ENCODE results near the gene SOX6. TPM values are rescaled to one million over a fixed set of nuclear protein-coding genes. Genes with fewer than 3 reads are reported as not detected.

SOX6 gene
- total RNA-seq, 1 donor from 2014 or later: 8.3 TPM

DNA sequence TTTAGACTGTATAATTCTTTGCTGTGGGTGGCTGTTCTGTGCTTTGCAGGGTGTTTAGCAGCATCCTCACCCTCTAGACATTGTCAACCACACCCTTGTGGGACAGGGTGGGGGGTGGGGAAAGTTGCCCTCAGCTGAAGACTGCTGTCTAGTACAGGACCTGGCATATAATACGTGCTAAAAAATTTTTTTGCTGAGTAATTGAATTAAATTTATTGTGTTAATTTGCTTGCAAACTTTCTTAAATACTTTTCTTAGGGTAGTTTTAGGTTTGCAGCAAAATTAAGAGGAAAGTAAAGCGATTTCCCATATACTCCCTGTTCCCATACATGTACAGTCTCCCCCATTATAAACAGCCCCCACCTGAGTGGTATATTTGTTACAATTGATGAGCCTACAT lies 268.5 kb downstream of the SOX6 start:
- Histone ChIP-seq H3K36me3 (no peaks in the 10 kb centered on the region), H3K4me1 (no peaks in the 10 kb centered on the region), H3K4me3 (no peak overlapping the region), H3K9me3 (no peaks in the 10 kb centered on the region), H3K27me3 (no peaks in the 10 kb centered on the region), H3K27ac (no peak overlapping the region)
- DNase-seq: no peak
- TF ChIP-seq, protein P1, sequence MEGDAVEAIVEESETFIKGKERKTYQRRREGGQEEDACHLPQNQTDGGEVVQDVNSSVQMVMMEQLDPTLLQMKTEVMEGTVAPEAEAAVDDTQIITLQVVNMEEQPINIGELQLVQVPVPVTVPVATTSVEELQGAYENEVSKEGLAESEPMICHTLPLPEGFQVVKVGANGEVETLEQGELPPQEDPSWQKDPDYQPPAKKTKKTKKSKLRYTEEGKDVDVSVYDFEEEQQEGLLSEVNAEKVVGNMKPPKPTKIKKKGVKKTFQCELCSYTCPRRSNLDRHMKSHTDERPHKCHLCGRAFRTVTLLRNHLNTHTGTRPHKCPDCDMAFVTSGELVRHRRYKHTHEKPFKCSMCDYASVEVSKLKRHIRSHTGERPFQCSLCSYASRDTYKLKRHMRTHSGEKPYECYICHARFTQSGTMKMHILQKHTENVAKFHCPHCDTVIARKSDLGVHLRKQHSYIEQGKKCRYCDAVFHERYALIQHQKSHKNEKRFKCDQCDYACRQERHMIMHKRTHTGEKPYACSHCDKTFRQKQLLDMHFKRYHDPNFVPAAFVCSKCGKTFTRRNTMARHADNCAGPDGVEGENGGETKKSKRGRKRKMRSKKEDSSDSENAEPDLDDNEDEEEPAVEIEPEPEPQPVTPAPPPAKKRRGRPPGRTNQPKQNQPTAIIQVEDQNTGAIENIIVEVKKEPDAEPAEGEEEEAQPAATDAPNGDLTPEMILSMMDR (IDR thresholded peaks at IDR 0.05): no peak
- intact Hi-C loops (cut with DNase I): loop anchor here (10.0 kb wide), 1 partner anchor 563 kb away; no protein-coding TSS in a partner anchor
- no peak for ATAC-seq

DNA sequence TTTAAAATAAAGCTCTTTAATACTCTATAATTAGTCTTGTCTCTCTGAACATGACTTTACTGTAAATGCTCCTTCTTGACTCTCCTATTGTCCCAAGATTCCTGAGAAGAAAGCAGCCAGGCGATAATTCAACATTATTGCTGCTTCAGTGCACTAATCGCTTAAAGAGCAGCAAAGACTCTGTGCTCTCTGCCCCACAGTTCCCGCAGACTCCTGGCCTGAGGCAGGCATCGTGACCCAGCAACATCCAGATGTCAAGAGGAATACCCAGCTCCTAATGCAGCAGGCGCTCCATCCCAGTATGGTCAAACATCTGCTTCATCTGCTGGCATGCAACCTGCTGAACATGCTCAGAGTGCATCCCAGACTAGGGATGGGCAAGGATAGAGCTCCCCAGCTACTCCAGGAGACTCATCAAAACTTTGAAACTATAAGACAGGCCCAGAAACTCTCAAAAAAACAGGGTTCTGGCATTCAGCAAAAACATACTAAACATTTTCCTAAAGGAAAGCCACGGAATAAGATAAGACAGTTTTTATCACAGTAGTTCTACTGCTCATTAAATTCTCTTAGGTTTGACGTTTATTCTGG lies 270.0 kb downstream of the SOX6 start:
- intact Hi-C loops (cut with DNase I): loop anchor here (10.0 kb wide), 1 partner anchor 562 kb away; no protein-coding TSS in a partner anchor
- no peaks in the 10 kb centered on the region for H3K9me3 ChIP-seq
- DNase-seq: no peak
- no peak overlapping the region for H3K27ac ChIP-seq
- no peak overlapping the region for H3K4me3 ChIP-seq
- TF ChIP-seq, protein P1 (IDR thresholded peaks at IDR 0.05): no peak
- no peak for ATAC-seq
- no peaks in the 10 kb centered on the region for H3K4me1 ChIP-seq
- no peaks in the 10 kb centered on the region for H3K36me3 ChIP-seq
- no peaks in the 10 kb centered on the region for H3K27me3 ChIP-seq

DNA sequence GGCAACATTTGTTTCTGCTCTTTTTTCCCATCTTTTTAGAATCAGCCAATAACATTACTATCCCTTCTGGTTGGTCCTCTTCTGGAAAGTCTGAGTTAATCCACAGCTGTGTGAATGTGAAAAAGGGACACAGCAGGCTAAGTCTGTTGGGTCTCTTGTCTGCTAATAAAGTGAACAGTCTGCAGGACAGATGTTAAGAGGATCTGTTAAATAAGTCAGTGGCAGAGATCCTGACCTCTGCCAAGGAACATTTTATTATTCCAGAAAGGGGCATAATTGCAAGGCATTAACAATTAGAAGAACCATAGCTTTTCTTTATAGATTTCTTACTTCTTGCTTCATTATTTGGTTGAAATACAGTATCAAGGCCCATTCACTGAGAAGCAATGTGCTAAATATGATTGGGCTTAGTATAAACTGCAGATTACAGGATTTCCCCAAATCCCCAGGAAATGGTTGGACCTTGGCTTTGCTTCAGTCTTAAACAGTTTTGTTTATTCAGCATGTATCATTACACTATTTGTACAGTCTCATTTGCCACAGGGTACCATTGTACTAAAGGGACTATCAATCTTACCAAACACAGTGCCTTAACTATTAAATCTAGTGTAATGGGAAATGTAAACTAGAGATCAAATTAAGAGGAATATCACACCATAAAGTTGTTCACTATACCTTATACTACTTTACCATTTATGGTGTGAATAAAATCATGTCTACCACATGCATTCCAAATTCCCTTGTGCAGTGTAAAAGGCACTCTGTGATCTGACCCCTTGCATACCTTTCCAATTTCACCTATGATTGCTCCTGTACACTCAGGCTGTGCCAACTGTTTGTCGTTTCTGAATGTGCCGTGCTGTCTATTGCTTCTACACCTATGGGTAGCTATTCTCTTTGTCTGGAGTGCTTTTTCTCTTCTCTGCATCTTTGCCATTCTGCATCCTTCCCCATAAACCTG lies 274.0 kb downstream of the SOX6 start:
- no peak for ATAC-seq
- H3K4me3 ChIP-seq: no peak overlapping the region
- no peak overlapping the region for H3K27ac ChIP-seq
- no peaks in the 10 kb centered on the region for H3K4me1 ChIP-seq
- no peaks in the 10 kb centered on the region for H3K36me3 ChIP-seq
- no peak for DNase-seq
- H3K9me3 ChIP-seq: no peaks in the 10 kb centered on the region
- intact Hi-C loops (cut with DNase I): loop anchor here (10.0 kb wide), 1 partner anchor 558 kb away; no protein-coding TSS in a partner anchor
- H3K27me3 ChIP-seq: no peaks in the 10 kb centered on the region
- TF ChIP-seq, protein P1 (IDR thresholded peaks at IDR 0.05): no peak

DNA sequence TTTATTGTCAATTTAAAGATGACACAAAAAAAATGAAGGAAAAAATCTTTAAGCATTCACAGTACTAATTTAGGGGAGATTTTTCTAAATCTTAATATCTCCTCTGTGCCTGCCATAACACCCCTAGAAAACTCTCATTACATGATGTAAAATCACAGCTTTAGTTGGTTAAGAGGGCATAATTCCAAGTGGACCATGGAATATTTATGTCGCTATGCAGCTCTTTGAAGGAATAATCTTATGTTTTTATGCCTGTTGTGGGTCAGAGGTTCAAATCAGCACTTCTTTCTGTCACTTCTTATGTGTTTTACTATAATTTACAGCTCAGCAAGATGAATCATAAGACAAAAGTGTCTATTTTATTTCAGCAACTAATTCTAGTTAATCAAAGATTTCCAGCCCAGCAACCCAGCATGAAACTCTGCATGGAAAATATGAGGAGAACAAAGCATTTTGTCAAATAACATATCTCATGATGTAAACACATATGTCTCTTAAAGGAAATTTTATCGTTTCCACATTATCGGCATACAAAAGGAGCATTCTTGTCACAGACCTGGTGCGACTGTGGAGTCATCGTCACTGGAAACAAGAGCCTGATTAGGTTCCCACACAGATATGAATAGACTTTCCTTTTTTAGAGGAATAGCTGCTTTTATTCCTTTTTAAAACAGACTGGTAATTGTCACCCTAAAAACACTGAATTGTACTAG lies 274.8 kb downstream of the SOX6 start:
- H3K36me3 ChIP-seq: no peaks in the 10 kb centered on the region
- TF ChIP-seq, protein P1 (IDR thresholded peaks at IDR 0.05): no peak
- H3K9me3 ChIP-seq: no peaks in the 10 kb centered on the region
- no peaks in the 10 kb centered on the region for H3K4me1 ChIP-seq
- H3K27ac ChIP-seq: no peak overlapping the region
- H3K4me3 ChIP-seq: no peak overlapping the region
- H3K27me3 ChIP-seq: no peaks in the 10 kb centered on the region
- no peak for DNase-seq
- intact Hi-C loops (cut with DNase I): loop anchor here (10.0 kb wide), 1 partner anchor 557 kb away; no protein-coding TSS in a partner anchor
- ATAC-seq: no peak

DNA sequence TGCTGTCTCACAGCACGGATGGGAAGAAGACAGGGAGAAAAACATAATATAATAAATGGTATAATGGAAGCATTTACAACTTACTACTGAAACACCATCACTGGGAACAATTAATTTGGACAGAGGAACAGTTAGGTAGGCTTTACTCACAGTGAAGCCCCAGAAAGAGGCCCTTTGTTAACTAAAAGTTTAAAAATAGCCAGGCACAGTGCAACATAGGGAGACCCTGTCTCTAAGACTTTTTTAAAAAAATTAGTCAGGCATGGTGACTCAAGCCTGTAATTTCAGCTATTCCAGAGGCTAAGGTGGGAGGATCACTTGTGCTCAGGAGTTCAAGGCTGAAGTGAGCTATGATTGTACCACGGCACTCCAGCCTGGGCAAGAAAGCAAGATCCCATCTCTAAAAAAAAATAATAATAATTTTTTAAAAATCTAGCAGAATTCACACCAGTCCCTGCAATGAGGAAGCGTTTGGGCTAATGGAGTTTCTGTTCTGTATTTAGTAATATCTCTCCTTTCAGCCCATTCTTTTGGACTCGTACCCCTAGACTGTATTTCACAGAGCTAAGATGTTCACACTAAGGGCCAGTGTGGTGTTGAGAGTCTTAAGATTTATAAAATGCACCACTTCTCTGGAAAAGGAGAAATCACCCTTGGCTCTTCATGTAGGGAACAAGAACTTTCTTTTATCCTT lies 275.5 kb downstream of the SOX6 start:
- Histone ChIP-seq H3K4me1 (no peaks in the 10 kb centered on the region), H3K27ac (no peak overlapping the region), H3K27me3 (no peaks in the 10 kb centered on the region), H3K9me3 (no peaks in the 10 kb centered on the region), H3K4me3 (no peak overlapping the region), H3K36me3 (no peaks in the 10 kb centered on the region)
- TF ChIP-seq, protein P1 (IDR thresholded peaks at IDR 0.05): no peak
- DNase-seq (no peak), ATAC-seq (no peak)
- intact Hi-C loops (cut with DNase I): loop anchor here (10.0 kb wide), 1 partner anchor 556 kb away; no protein-coding TSS in a partner anchor
